Measurements from ENCODE around the gene G3BP2.

DNA sequence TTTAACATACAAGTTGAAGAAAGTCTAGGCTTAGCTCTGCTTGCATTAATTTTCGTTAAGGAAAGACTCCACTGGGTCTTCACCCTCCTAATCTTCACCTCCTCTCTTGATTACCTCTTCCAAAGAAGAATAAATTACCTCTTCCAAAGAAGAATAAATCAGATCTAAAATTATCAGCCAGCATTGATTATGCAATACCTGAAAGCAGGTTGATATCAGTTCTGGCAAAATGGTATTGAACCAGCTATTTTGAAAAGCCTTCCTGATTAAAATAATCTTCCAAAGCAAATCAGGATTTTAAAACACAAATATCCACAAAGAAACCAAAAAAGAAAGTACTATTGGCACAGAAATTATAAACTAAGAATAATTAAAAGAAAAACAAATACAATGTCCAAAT, 79.8 kb downstream of the G3BP2 start:
- no peak for TF ChIP-seq POLR2AphosphoS5 (IDR thresholded peaks at IDR 0.05; ENCODE audit: low read depth, low read length)
- TF ChIP-seq, protein P1, sequence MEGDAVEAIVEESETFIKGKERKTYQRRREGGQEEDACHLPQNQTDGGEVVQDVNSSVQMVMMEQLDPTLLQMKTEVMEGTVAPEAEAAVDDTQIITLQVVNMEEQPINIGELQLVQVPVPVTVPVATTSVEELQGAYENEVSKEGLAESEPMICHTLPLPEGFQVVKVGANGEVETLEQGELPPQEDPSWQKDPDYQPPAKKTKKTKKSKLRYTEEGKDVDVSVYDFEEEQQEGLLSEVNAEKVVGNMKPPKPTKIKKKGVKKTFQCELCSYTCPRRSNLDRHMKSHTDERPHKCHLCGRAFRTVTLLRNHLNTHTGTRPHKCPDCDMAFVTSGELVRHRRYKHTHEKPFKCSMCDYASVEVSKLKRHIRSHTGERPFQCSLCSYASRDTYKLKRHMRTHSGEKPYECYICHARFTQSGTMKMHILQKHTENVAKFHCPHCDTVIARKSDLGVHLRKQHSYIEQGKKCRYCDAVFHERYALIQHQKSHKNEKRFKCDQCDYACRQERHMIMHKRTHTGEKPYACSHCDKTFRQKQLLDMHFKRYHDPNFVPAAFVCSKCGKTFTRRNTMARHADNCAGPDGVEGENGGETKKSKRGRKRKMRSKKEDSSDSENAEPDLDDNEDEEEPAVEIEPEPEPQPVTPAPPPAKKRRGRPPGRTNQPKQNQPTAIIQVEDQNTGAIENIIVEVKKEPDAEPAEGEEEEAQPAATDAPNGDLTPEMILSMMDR (IDR thresholded peaks at IDR 0.05): no peak
- TF ChIP-seq, protein P2, sequence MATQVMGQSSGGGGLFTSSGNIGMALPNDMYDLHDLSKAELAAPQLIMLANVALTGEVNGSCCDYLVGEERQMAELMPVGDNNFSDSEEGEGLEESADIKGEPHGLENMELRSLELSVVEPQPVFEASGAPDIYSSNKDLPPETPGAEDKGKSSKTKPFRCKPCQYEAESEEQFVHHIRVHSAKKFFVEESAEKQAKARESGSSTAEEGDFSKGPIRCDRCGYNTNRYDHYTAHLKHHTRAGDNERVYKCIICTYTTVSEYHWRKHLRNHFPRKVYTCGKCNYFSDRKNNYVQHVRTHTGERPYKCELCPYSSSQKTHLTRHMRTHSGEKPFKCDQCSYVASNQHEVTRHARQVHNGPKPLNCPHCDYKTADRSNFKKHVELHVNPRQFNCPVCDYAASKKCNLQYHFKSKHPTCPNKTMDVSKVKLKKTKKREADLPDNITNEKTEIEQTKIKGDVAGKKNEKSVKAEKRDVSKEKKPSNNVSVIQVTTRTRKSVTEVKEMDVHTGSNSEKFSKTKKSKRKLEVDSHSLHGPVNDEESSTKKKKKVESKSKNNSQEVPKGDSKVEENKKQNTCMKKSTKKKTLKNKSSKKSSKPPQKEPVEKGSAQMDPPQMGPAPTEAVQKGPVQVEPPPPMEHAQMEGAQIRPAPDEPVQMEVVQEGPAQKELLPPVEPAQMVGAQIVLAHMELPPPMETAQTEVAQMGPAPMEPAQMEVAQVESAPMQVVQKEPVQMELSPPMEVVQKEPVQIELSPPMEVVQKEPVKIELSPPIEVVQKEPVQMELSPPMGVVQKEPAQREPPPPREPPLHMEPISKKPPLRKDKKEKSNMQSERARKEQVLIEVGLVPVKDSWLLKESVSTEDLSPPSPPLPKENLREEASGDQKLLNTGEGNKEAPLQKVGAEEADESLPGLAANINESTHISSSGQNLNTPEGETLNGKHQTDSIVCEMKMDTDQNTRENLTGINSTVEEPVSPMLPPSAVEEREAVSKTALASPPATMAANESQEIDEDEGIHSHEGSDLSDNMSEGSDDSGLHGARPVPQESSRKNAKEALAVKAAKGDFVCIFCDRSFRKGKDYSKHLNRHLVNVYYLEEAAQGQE (IDR thresholded peaks at IDR 0.05; ENCODE audit: insufficient read depth in 1 of 2, low read depth in 2 of 2, low read length in 1 of 2): no peak
- no peak for TF ChIP-seq SIN3A (IDR thresholded peaks at IDR 0.05; ENCODE audit: borderline replicate concordance, insufficient read depth, low read depth, low read length)

All from Panc1 (cell line).